Sigmoid colon (tissue), 4 donors: ENCODE measurements around the gene BBS4.

Experiments
- CTCF ChIP-seq, 4 experiments: fragments of 450-650 bp in 3 of 4; fragments of 200-600 bp in 1 of 4; IDR thresholded peaks; one replicate each; pipeline ENCODE4 v1.5.1; 2016 to 2019; ENCODE audit warnings: antibody characterized with exemption in 4 of 4, mild to moderate bottlenecking in 3 of 4, moderate library complexity in 2 of 4
- POLR2A ChIP-seq, 2 donors: fragments of 450-650 bp; IDR thresholded peaks; one replicate each; pipeline ENCODE4 v1.6.1; 2016; ENCODE audit warnings: antibody characterized with exemption in 2 of 2, mild to moderate bottlenecking in 2 of 2, moderate library complexity in 2 of 2
- POLR2AphosphoS5 ChIP-seq, 4 donors: sonication (generic); formaldehyde crosslinking; IDR thresholded peaks; one replicate each; pipeline ENCODE4 v1.6.1; 2017; ENCODE audit warnings: antibody characterized with exemption in 4 of 4

GRCh38 chr15:72786676-72787345 lies 100.8 kb downstream of the BBS4 start:
- TF ChIP-seq CTCF (IDR thresholded peaks at IDR 0.05) (no peak), POLR2A (IDR thresholded peaks at IDR 0.05) (no peak), POLR2AphosphoS5 (IDR thresholded peaks at IDR 0.05) (no peak)
